Esophagus squamous epithelium (tissue), 4 donors: ENCODE results near the gene SZT2.

Experiments used
- POLR2A ChIP-seq, 4 donors: fragments of 450-650 bp; IDR thresholded peaks; one replicate each; pipeline ENCODE4 v1.6.1; 2017; ENCODE audit warnings: antibody characterized with exemption in 4 of 4, mild to moderate bottlenecking in 4 of 4, moderate library complexity in 3 of 4
- TF ChIP-seq, protein P1 (sequence below), 6 experiments: fragments of 450-650 bp in 4 of 6; fragments of 200-600 bp in 2 of 6; sonication (generic) in 2 of 6; IDR thresholded peaks; one replicate each; pipeline ENCODE4 v1.5.1; 2016 to 2019; ENCODE audit warnings: antibody characterized with exemption in 6 of 6, mild to moderate bottlenecking in 4 of 6, moderate library complexity in 4 of 6

GRCh38 chr1:43479414-43479813 lies 89.7 kb downstream of the SZT2 start:
- TF ChIP-seq, protein P1, sequence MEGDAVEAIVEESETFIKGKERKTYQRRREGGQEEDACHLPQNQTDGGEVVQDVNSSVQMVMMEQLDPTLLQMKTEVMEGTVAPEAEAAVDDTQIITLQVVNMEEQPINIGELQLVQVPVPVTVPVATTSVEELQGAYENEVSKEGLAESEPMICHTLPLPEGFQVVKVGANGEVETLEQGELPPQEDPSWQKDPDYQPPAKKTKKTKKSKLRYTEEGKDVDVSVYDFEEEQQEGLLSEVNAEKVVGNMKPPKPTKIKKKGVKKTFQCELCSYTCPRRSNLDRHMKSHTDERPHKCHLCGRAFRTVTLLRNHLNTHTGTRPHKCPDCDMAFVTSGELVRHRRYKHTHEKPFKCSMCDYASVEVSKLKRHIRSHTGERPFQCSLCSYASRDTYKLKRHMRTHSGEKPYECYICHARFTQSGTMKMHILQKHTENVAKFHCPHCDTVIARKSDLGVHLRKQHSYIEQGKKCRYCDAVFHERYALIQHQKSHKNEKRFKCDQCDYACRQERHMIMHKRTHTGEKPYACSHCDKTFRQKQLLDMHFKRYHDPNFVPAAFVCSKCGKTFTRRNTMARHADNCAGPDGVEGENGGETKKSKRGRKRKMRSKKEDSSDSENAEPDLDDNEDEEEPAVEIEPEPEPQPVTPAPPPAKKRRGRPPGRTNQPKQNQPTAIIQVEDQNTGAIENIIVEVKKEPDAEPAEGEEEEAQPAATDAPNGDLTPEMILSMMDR (IDR thresholded peaks at IDR 0.05) = no peak
- no peak for TF ChIP-seq POLR2A (IDR thresholded peaks at IDR 0.05)
